ENCODE results near the gene ERP29.

DNA sequence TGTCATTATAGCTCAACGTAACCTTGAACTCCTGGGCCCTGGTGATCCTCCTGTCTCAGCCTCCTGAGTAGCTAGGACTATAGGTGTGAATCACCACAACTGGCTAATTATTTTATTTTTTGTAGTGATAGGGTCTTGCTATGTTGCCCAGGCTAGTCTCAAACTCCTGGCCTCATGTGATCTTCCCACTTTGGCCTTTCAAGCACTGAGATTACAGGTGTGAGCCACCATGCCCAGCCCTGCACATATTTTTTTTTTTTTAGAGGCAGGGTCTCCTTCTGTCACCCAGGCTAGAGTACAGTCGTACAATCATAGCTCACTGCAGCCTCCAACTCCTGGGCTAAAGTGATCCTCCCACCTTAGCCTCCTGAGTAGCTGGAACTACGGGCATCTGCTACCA is 9.2 kb upstream of the ERP29 start:
- TF ChIP-seq, protein P1, sequence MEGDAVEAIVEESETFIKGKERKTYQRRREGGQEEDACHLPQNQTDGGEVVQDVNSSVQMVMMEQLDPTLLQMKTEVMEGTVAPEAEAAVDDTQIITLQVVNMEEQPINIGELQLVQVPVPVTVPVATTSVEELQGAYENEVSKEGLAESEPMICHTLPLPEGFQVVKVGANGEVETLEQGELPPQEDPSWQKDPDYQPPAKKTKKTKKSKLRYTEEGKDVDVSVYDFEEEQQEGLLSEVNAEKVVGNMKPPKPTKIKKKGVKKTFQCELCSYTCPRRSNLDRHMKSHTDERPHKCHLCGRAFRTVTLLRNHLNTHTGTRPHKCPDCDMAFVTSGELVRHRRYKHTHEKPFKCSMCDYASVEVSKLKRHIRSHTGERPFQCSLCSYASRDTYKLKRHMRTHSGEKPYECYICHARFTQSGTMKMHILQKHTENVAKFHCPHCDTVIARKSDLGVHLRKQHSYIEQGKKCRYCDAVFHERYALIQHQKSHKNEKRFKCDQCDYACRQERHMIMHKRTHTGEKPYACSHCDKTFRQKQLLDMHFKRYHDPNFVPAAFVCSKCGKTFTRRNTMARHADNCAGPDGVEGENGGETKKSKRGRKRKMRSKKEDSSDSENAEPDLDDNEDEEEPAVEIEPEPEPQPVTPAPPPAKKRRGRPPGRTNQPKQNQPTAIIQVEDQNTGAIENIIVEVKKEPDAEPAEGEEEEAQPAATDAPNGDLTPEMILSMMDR (conservative IDR thresholded peaks at IDR 0.05), result no peak
- TF ChIP-seq ZFX (IDR thresholded peaks at IDR 0.05), result no peak

Data from C4-2B (cell line).